HEK293 (cell line): ENCODE results near the gene UNC93B1.

ENCODE experiments used
- CTCF ChIA-PET: fragments of 350-600 bp; formaldehyde crosslinking; extraction: SDS; loops from one replicate; lab custom pipeline; 2021; ENCODE audit warnings: antibody characterized with exemption; lab: Yijun Ruan, JAX
- POLR2A ChIA-PET: fragments of 300-600 bp; formaldehyde crosslinking; extraction: SDS; loops from one replicate; lab custom pipeline; 2020; ENCODE audit warnings: antibody characterized with exemption, inconsistent platforms; lab: Yijun Ruan, JAX
- H3K27ac ChIP-seq: fragments of 200-500 bp; sonication (Bioruptor generic); 2 replicates; pipeline ENCODE4 v1.5.1; 2014; ENCODE audit warnings: low read depth, low read length, control low read depth, inconsistent platforms; ENCODE audit errors: extremely low read depth
- H3K36me3 ChIP-seq, 2 experiments: fragments of 200-500 bp in 1 of 2; sonication (Bioruptor generic) in 1 of 2; 1 replicate in 1 of 2; 2 replicates in 1 of 2; pipeline ENCODE4 v1.5.1; 2014 to 2017; ENCODE audit warnings: inconsistent platforms in 2 of 2, low read length in 2 of 2; ENCODE audit not compliant: control insufficient read depth in 2 of 2, insufficient read depth in 1 of 2
- H3K4me1 ChIP-seq: fragments of 200-500 bp; sonication (Bioruptor generic); 2 replicates; pipeline ENCODE4 v1.5.1; 2014; ENCODE audit warnings: mild to moderate bottlenecking, low read length, inconsistent platforms; ENCODE audit not compliant: control insufficient read depth, insufficient read depth
- H3K4me3 ChIP-seq: 2 replicates; pipeline ENCODE4 v1.5.1; 2011; ENCODE audit warnings: low read depth, mild to moderate bottlenecking, control low read depth, low read length, moderate library complexity
- H3K9me3 ChIP-seq: fragments of 200-500 bp; sonication (Bioruptor generic); 2 replicates; pipeline ENCODE4 v1.5.1; 2014; ENCODE audit warnings: low read depth, low read length, inconsistent platforms; ENCODE audit not compliant: control insufficient read depth, insufficient read depth
- AEBP2 ChIP-seq: fragments of 450-650 bp; formaldehyde crosslinking; IDR thresholded peaks from 2 replicates; pipeline ENCODE4 v1.5.1; 2016; ENCODE audit warnings: missing biosample characterization, missing genetic modification characterization, borderline replicate concordance
- EGR2 ChIP-seq: fragments of 450-650 bp; formaldehyde crosslinking; IDR thresholded peaks from 2 replicates; pipeline ENCODE4 v1.5.1; 2016; ENCODE audit warnings: low read depth, missing biosample characterization, missing genetic modification characterization
- KLF1 ChIP-seq: fragments of 450-650 bp; formaldehyde crosslinking; IDR thresholded peaks from 2 replicates; pipeline ENCODE4 v1.5.1; 2016; ENCODE audit warnings: missing biosample characterization, missing genetic modification characterization
- KLF10 ChIP-seq: fragments of 450-650 bp; IDR thresholded peaks from 2 replicates; pipeline ENCODE4 v1.5.1; 2018; ENCODE audit warnings: missing biosample characterization, mild to moderate bottlenecking, missing genetic modification characterization
- KLF17 ChIP-seq: fragments of 450-650 bp; formaldehyde crosslinking; IDR thresholded peaks from 2 replicates; pipeline ENCODE4 v1.5.1; 2016; ENCODE audit warnings: missing biosample characterization, missing genetic modification characterization
- KLF8 ChIP-seq: fragments of 450-650 bp; formaldehyde crosslinking; IDR thresholded peaks from 2 replicates; pipeline ENCODE4 v1.5.1; 2016; ENCODE audit warnings: missing biosample characterization, missing genetic modification characterization
- PATZ1 ChIP-seq: fragments of 450-650 bp; formaldehyde crosslinking; IDR thresholded peaks from 2 replicates; pipeline ENCODE4 v1.5.1; 2016; ENCODE audit warnings: missing biosample characterization, missing genetic modification characterization
- PBX3 ChIP-seq: sonication (generic); formaldehyde crosslinking; IDR thresholded peaks from 2 replicates; pipeline ENCODE4 v1.8.1; 2022; ENCODE audit warnings: mild to moderate bottlenecking, moderate library complexity, missing genetic modification reagents
- PRDM4 ChIP-seq: fragments of 450-650 bp; formaldehyde crosslinking; IDR thresholded peaks from 2 replicates; pipeline ENCODE4 v1.5.1; 2017; ENCODE audit warnings: missing biosample characterization, missing genetic modification characterization
- SETDB1 ChIP-seq: IDR thresholded peaks from one replicate; pipeline ENCODE4 v1.6.1; 2017; ENCODE audit warnings: mild to moderate bottlenecking, low read length, moderate library complexity, mixed read lengths; ENCODE audit not compliant: insufficient read length
- SP3 ChIP-seq: fragments of 450-650 bp; formaldehyde crosslinking; IDR thresholded peaks from 2 replicates; pipeline ENCODE4 v1.5.1; 2016; ENCODE audit warnings: missing biosample characterization, missing genetic modification characterization
- SP7 ChIP-seq: fragments of 450-650 bp; formaldehyde crosslinking; IDR thresholded peaks from 2 replicates; pipeline ENCODE4 v1.5.1; 2016; ENCODE audit warnings: missing biosample characterization, missing genetic modification characterization
- TSHZ1 ChIP-seq: fragments of 450-650 bp; formaldehyde crosslinking; IDR thresholded peaks from 2 replicates; pipeline ENCODE4 v1.5.1; 2016; ENCODE audit warnings: missing biosample characterization, missing genetic modification characterization, borderline replicate concordance
- ZBTB26 ChIP-seq: fragments of 450-650 bp; formaldehyde crosslinking; optimal IDR thresholded peaks from 2 replicates; pipeline ENCODE3; 2016; ENCODE audit warnings: missing biosample characterization, mild to moderate bottlenecking, missing genetic modification characterization
- ZNF133 ChIP-seq: fragments of 450-650 bp; formaldehyde crosslinking; IDR thresholded peaks from 2 replicates; pipeline ENCODE4 v1.5.1; 2016; ENCODE audit warnings: missing biosample characterization, missing genetic modification characterization
- ZNF549 ChIP-seq: fragments of 450-650 bp; IDR thresholded peaks from 2 replicates; pipeline ENCODE4 v1.5.1; 2018; ENCODE audit warnings: missing biosample characterization, missing genetic modification characterization, mild to moderate bottlenecking, inconsistent platforms, moderate library complexity
- ZNF561 ChIP-seq: fragments of 450-650 bp; IDR thresholded peaks from 2 replicates; pipeline ENCODE4 v1.5.1; 2018; ENCODE audit warnings: missing biosample characterization, missing genetic modification characterization, borderline replicate concordance
- ZNF843 ChIP-seq: fragments of 450-650 bp; formaldehyde crosslinking; IDR thresholded peaks from 2 replicates; pipeline ENCODE4 v1.5.1; 2016; ENCODE audit warnings: missing biosample characterization, missing genetic modification characterization
- ZSCAN30 ChIP-seq: fragments of 450-650 bp; IDR thresholded peaks from 2 replicates; pipeline ENCODE4 v1.5.1; 2018; ENCODE audit warnings: missing biosample characterization, mild to moderate bottlenecking, missing genetic modification characterization, moderate library complexity
- ZSCAN4 ChIP-seq: fragments of 450-650 bp; formaldehyde crosslinking; IDR thresholded peaks from 2 replicates; pipeline ENCODE4 v1.5.1; 2017; ENCODE audit warnings: missing biosample characterization, missing genetic modification characterization
- ZXDB ChIP-seq: fragments of 450-650 bp; formaldehyde crosslinking; IDR thresholded peaks from 2 replicates; pipeline ENCODE4 v1.5.1; 2016; ENCODE audit warnings: missing biosample characterization, missing genetic modification characterization

UNC93B1 gene

GRCh38 chr11:68003846-68004550, at the start of gene UNC93B1:
Gene UNC93B1, minus strand, starts transcription at chr11:68004097. Its CDS starts 54 bp downstream, at chr11:68004043.
- no peaks in the 10 kb centered on the region for H3K9me3 ChIP-seq
- H3K4me1 ChIP-seq = no peaks in the 10 kb centered on the region; the same call in 1 of the 2 replicates
- no peak within 1 kb of the TSS for H3K27ac ChIP-seq
- ChIA-PET POLR2A (interaction anchor here (1.1 kb wide), 1 partner anchor 9 kb away, joined by 3 read pairs; no protein-coding TSS in a partner anchor), CTCF (no interaction called here)
- H3K4me3 ChIP-seq = peak within 1 kb of the TSS; percentile 48
- no peaks in the 10 kb centered on the region for H3K36me3 ChIP-seq
- TF ChIP-seq KLF8 (0 out of 2 replicates have a peak, but pooled peaks have one; percentile 40), ZNF549 (no peak), AEBP2 (tag by site-specific recombination) (no peak), ZSCAN30 (0 out of 2 replicates have a peak, but pooled peaks have one; percentile 41), ZXDB (peak; percentile 51), EGR2 (tag by site-specific recombination) (peak; percentile 26; the same call in 1 of the 2 replicates), ZBTB26 (tag by site-specific recombination) (peak; percentile 84), SP7 (tag by site-specific recombination) (peak; percentile 56), TSHZ1 (no peak), ZNF843 (tag by site-specific recombination) (0 out of 2 replicates have a peak, but pooled peaks have one; percentile 13), PRDM4 (tag by site-specific recombination) (no peak), PATZ1 (tag by site-specific recombination) (0 out of 2 replicates have a peak, but pooled peaks have one; percentile 26), KLF17 (tag by site-specific recombination) (peak; percentile 49; the same call in 1 of the 2 replicates), ZNF133 (no peak), KLF1 (peak; percentile 56; the same call in 1 of the 2 replicates), SP3 (tag by site-specific recombination) (peak; percentile 88), KLF10 (peak; percentile 95), ZSCAN4 (tag by site-specific recombination) (peak; percentile 94), SETDB1 (no peak), PBX3 (0 out of 2 replicates have a peak, but pooled peaks have one; percentile 33), ZNF561 (tag by site-specific recombination) (peak; percentile 72; the same call in 1 of the 2 replicates)
